HepG2 (cell line): ENCODE results near the gene NNAT. TPM values are rescaled to one million over a fixed set of nuclear protein-coding genes. Genes with fewer than 3 reads are reported as not detected.

Experiments
- AKNA ChIP-seq: sonication (generic); formaldehyde crosslinking; IDR thresholded peaks from 2 replicates; pipeline ENCODE4 v1.4.0; 2020; ENCODE audit warnings: missing genetic modification reagents, borderline replicate concordance
- ATF2 ChIP-seq: sonication (generic); formaldehyde crosslinking; IDR thresholded peaks from 2 replicates; pipeline ENCODE4 v1.4.0; 2020; ENCODE audit warnings: missing genetic modification reagents
- CENPX ChIP-seq: sonication (generic); formaldehyde crosslinking; IDR thresholded peaks from 2 replicates; pipeline ENCODE4 v1.9.0; 2021; ENCODE audit warnings: mild to moderate bottlenecking, missing genetic modification reagents, moderate library complexity
- ELF1 ChIP-seq: sonication (generic); formaldehyde crosslinking; IDR thresholded peaks from 2 replicates; pipeline ENCODE4 v1.4.0; 2020; ENCODE audit warnings: missing genetic modification reagents
- FOSL1 ChIP-seq: sonication (generic); formaldehyde crosslinking; IDR thresholded peaks from 2 replicates; pipeline ENCODE4 v1.9.0; 2021; ENCODE audit warnings: missing genetic modification reagents, borderline replicate concordance
- MEIS1 ChIP-seq: sonication (generic); formaldehyde crosslinking; IDR thresholded peaks from 2 replicates; pipeline ENCODE4 v1.9.0; 2021; ENCODE audit warnings: mild to moderate bottlenecking, missing genetic modification reagents, moderate library complexity, borderline replicate concordance
- MXI1 ChIP-seq: IDR thresholded peaks from 3 replicates; pipeline ENCODE4 v1.6.1; 2012; ENCODE audit warnings: low read depth, low read length, inconsistent platforms, borderline replicate concordance
- RBM22 ChIP-seq: fragments of 200-400 bp; formaldehyde crosslinking; optimal IDR thresholded peaks from 2 replicates; pipeline ENCODE3; 2017; ENCODE audit warnings: mild to moderate bottlenecking, low read length, moderate library complexity
- SMARCC2 ChIP-seq: fragments of 450-650 bp; IDR thresholded peaks from 2 replicates; pipeline ENCODE4 v1.6.1; 2017; ENCODE audit warnings: antibody characterized with exemption, mild to moderate bottlenecking
- ZKSCAN5 ChIP-seq: sonication (generic); formaldehyde crosslinking; IDR thresholded peaks from 2 replicates; pipeline ENCODE4 v1.5.1; 2020; ENCODE audit warnings: mild to moderate bottlenecking, missing genetic modification reagents
- ZNF207 ChIP-seq: fragments of 450-650 bp; IDR thresholded peaks from 2 replicates; pipeline ENCODE4 v1.6.1; 2016; ENCODE audit warnings: antibody characterized with exemption, borderline replicate concordance
- ZNF274 ChIP-seq: sonication (generic); formaldehyde crosslinking; IDR thresholded peaks from 2 replicates; pipeline ENCODE4 v1.5.1; 2020; ENCODE audit warnings: mild to moderate bottlenecking, missing genetic modification reagents
- ZNF569 ChIP-seq: sonication (generic); formaldehyde crosslinking; IDR thresholded peaks from 2 replicates; pipeline ENCODE4 v1.5.0; 2020; ENCODE audit warnings: mild to moderate bottlenecking, missing genetic modification reagents, moderate library complexity, borderline replicate concordance
- ZNF609 ChIP-seq: sonication (generic); formaldehyde crosslinking; IDR thresholded peaks from 2 replicates; pipeline ENCODE4 v1.4.0; 2020; ENCODE audit warnings: mild to moderate bottlenecking, missing genetic modification reagents, borderline replicate concordance
- ZNF768 ChIP-seq: sonication (generic); formaldehyde crosslinking; IDR thresholded peaks from 2 replicates; pipeline ENCODE4 v1.4.0; 2020; ENCODE audit warnings: missing genetic modification reagents
- polyA plus RNA-seq, 8 experiments: library from polyadenylated mRNA; depleted of rRNA in 3 of 8; stranded (reverse) in 7 of 8; unstranded in 1 of 8; fragments of >200 nt; fragmentation: Illumina TruSeq in 4 of 8; extraction: Trizol in 4 of 8; gene quantifications; 2 replicates each; pipeline versions ENCODE4 v1.2.1 to v1.2.3, GENCODE V29; 2011 to 2016; ENCODE audit warnings: low read depth in 4 of 8, missing spikeins in 1 of 8, mixed read lengths in 1 of 8; ENCODE audit not compliant: insufficient read depth in 1 of 8
- total RNA-seq, 5 experiments: library from RNA; depleted of rRNA; stranded (reverse); fragments of >200 nt; fragmentation: Illumina TruSeq; extraction: Trizol; gene quantifications; 2 replicates each; pipeline ENCODE4 v1.2.3, GENCODE V29; 2016; ENCODE audit warnings: low read depth in 1 of 5

NNAT gene
- total and polyA plus RNA-seq, 2 of the 13 experiments (the other 11 are each of a cell fraction or from before 2014, with no cell fraction given), result not detected

GRCh38 chr20:37527638-37528445, 6.8 kb downstream of the NNAT start, which contains the start of gene BLCAP (continued):
- TF ChIP-seq ZNF609 (CRISPR knock-in tag) (peak; percentile 35), ELF1 (CRISPR knock-in tag) (peak; percentile 80), MXI1 (peak; percentile 86), CENPX (CRISPR knock-in tag) (no peak), AKNA (no peak), ZKSCAN5 (0 out of 2 replicates have a peak, but pooled peaks have one; percentile 27), FOSL1 (CRISPR knock-in tag) (no peak), MEIS1 (CRISPR knock-in tag) (peak; percentile 89; the same call in 1 of the 2 replicates), ZNF569 (peak; percentile 62; the same call in 1 of the 2 replicates), RBM22 (peak; percentile 17), SMARCC2 (no peak), ATF2 (peak; percentile 77), ZNF768 (CRISPR knock-in tag) (peak; percentile 73), ZNF274 (CRISPR knock-in tag) (no peak; the same call in none of the 2 replicates), ZNF207 (no peak)
